ENCODE data around the gene NUDT12.

Gene NUDT12

DNA sequence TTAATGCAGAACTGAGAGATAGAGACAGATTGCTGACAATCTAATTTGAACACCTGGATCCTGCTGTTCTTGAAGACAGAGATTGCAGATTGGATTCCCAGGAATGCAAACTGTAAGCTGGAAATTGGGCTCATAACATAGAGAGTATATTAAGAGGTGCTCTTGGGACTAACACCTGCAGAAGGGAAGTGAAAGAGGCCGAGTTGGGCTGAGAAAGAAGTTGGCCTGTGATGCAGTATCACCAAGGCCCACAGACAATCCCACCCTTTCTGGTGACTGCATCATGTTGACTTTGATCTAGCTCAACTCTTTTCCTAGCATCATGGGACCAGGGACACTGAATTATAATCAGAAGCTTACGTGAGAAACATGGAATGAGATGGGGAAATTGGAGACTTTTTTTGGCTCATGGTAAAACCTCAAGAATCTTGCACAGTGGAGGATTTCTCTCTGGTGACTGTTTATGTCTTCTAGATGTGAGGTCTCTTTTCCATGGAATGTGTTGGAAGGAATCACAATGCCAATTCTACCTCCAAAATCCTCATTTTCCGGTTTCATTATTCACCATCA lies 36.5 kb upstream of the NUDT12 start:
- POLR2A ChIA-PET (ENCODE audit: low non-redundant PET), result no interaction called here
- no peak for TF ChIP-seq CTCF (conservative IDR thresholded peaks at IDR 0.05; ENCODE audit: low read depth)
- CTCF ChIA-PET, result no interaction called here
- no peak overlapping the region for H3K27ac ChIP-seq
- DNase-seq (ENCODE audit: low spot score), result no peak

GRCh38 chr5:103590221-103590620 lies 27.6 kb upstream of the NUDT12 start:
- H3K27ac ChIP-seq, result no peak overlapping the region
- POLR2A ChIA-PET (ENCODE audit: low non-redundant PET), result no interaction called here
- CTCF ChIA-PET, result no interaction called here
- no peak for DNase-seq (ENCODE audit: low spot score)
- no peak for TF ChIP-seq CTCF (conservative IDR thresholded peaks at IDR 0.05; ENCODE audit: low read depth)

- no peak for TF ChIP-seq CTCF (conservative IDR thresholded peaks at IDR 0.05; ENCODE audit: low read depth)
- H3K27ac ChIP-seq, result no peak overlapping the region
- no peak for DNase-seq (ENCODE audit: low spot score)
- POLR2A ChIA-PET (ENCODE audit: low non-redundant PET), result no interaction called here
- CTCF ChIA-PET, result no interaction called here
These were observed 27.2 kb upstream of the NUDT12 start for GRCh38 chr5:103589776-103590175.

- no peak for DNase-seq (ENCODE audit: low spot score)
- H3K27ac ChIP-seq, result no peak overlapping the region
- ChIA-PET CTCF (interaction anchor here (0.8 kb wide), 1 partner anchor 59 kb away, joined by 3 read pairs; no protein-coding TSS in a partner anchor), POLR2A (ENCODE audit: low non-redundant PET) (no interaction called here)
- TF ChIP-seq CTCF (conservative IDR thresholded peaks at IDR 0.05; ENCODE audit: low read depth), result no peak
These were observed 26.8 kb upstream of the NUDT12 start for GRCh38 chr5:103589357-103589756.

- CTCF ChIA-PET, result interaction anchor here (0.5 to 1.5 kb wide), 11 partner anchors 9 to 1657 kb away, joined by 3 to 11 read pairs (median 3); no protein-coding TSS in a partner anchor
- POLR2A ChIA-PET (ENCODE audit: low non-redundant PET), result no interaction called here
- DNase-seq (ENCODE audit: low spot score), result peak; percentile 11
- TF ChIP-seq CTCF (conservative IDR thresholded peaks at IDR 0.05; ENCODE audit: low read depth), result peak; percentile 74
- H3K27ac ChIP-seq, result no peak overlapping the region
These were observed 24.7 kb upstream of the NUDT12 start for GRCh38 chr5:103587185-103587748.

- ChIA-PET POLR2A (ENCODE audit: low non-redundant PET) (no interaction called here), CTCF (interaction anchor here (0.5 to 1.0 kb wide), 4 partner anchors 107 to 1397 kb away, joined by 3 to 5 read pairs (median 4); no protein-coding TSS in a partner anchor)
- TF ChIP-seq CTCF (conservative IDR thresholded peaks at IDR 0.05; ENCODE audit: low read depth), result peak; percentile 42
- no peak overlapping the region for H3K27ac ChIP-seq
- no peak for DNase-seq (ENCODE audit: low spot score)
These were observed 19.8 kb upstream of the NUDT12 start for GRCh38 chr5:103582364-103582763.
